ENCODE data around the gene GOLIM4.
"Not testable (repeated sequence)": the region's sequence is repeated elsewhere in the genome, so short reads cannot be mapped to it uniquely, and the experiment has no call there.

Gene GOLIM4

GRCh38 chr3:168040607-168041208 is 55.0 kb downstream of the GOLIM4 start:
- peak; percentile 77 for DNase-seq

- DNase-seq: no peak
Observed at GRCh38 chr3:168037020-168037419, 58.7 kb downstream of the GOLIM4 start.

- peak; percentile 63 for DNase-seq
Observed at GRCh38 chr3:168036619-168037018, 59.1 kb downstream of the GOLIM4 start.

GRCh38 chr3:168034152-168034928 is 61.4 kb downstream of the GOLIM4 start:
- peak; percentile 92 for DNase-seq

- no peak for DNase-seq
Observed at GRCh38 chr3:168030577-168030976, 65.1 kb downstream of the GOLIM4 start.

GRCh38 chr3:168029705-168030104 is 66.0 kb downstream of the GOLIM4 start:
- DNase-seq: no peak

GRCh38 chr3:168028086-168028485 is 67.6 kb downstream of the GOLIM4 start:
- DNase-seq: no peak

- DNase-seq: no peak
Observed at GRCh38 chr3:168026764-168027163, 69.0 kb downstream of the GOLIM4 start.

- DNase-seq: no peak
Observed at GRCh38 chr3:168025076-168025475, 70.6 kb downstream of the GOLIM4 start.

- DNase-seq: peak; percentile 64
Observed at GRCh38 chr3:168024537-168024941, 71.2 kb downstream of the GOLIM4 start.

- no peak for DNase-seq
Observed at GRCh38 chr3:168021737-168022450, 73.8 kb downstream of the GOLIM4 start.

- DNase-seq: not testable (repeated sequence)
Observed at GRCh38 chr3:168011280-168011679, 84.4 kb downstream of the GOLIM4 start.

- DNase-seq: no peak
Observed at GRCh38 chr3:168006584-168006983, 89.1 kb downstream of the GOLIM4 start.

GRCh38 chr3:168003911-168004310 is 91.8 kb downstream of the GOLIM4 start:
- no peak for DNase-seq

GRCh38 chr3:168002786-168003368 is 92.8 kb downstream of the GOLIM4 start:
- DNase-seq: peak; percentile 82

- peak; percentile 26 for DNase-seq
Observed at GRCh38 chr3:168001244-168001643, 94.5 kb downstream of the GOLIM4 start.

GRCh38 chr3:167998253-167998652 is 97.5 kb downstream of the GOLIM4 start:
- no peak for DNase-seq

- DNase-seq: no peak
Observed at GRCh38 chr3:167996514-167996913, 99.2 kb downstream of the GOLIM4 start.

GRCh38 chr3:167992381-167992780 is 103.3 kb downstream of the GOLIM4 start:
- DNase-seq: no peak

GRCh38 chr3:167991213-167991612 is 104.5 kb downstream of the GOLIM4 start:
- DNase-seq: no peak

- no peak for DNase-seq
Observed at GRCh38 chr3:167989999-167990398, 105.7 kb downstream of the GOLIM4 start.

- no peak for DNase-seq
Observed at GRCh38 chr3:167989066-167989465, 106.7 kb downstream of the GOLIM4 start.

GRCh38 chr3:167983583-167983982 is 112.1 kb downstream of the GOLIM4 start:
- no peak for DNase-seq

- DNase-seq: peak; percentile 22
Observed at GRCh38 chr3:167978486-167978885, 117.2 kb downstream of the GOLIM4 start.
